ENCODE measurements around the gene OXLD1. TPM values are rescaled to one million over a fixed set of nuclear protein-coding genes. Genes with fewer than 3 reads are reported as not detected.

OXLD1 gene
- total RNA-seq, 1 experiment from 2014 or later, result 75.9 TPM

- peak; percentile 12 for ATAC-seq
- intact Hi-C loops (cut with micrococcal nuclease), result no loop called here
- Histone ChIP-seq H4K20me1 (ENCODE audit: insufficient read depth) (no peaks in the 10 kb centered on the region), H3K79me2 (ENCODE audit: insufficient read depth, low read length) (peaks cover 34% of the 10 kb centered on the region), H3K9me2 (ENCODE audit: insufficient read depth) (no peaks in the 10 kb centered on the region), H3K36me3 (ENCODE audit: control insufficient read depth in 1 of 2, insufficient read depth in 2 of 2, low read length in 2 of 2) (peaks cover 3 to 5% of the 10 kb centered on the region in 2 experiments; a peak in 3 of 4 replicates), H3K27ac (ENCODE audit: low read depth, low read length) (peak overlapping the region; percentile 96), H3K4me1 (ENCODE audit: control insufficient read depth in 1 of 2, insufficient read depth in 2 of 2, low read length in 2 of 2) (peaks cover 32 to 41% of the 10 kb centered on the region in 2 experiments), H3K27me3 (ENCODE audit: insufficient read depth, low read length) (no peaks in the 10 kb centered on the region), H3K9ac (ENCODE audit: low read length) (peak overlapping the region; percentile 93), H3K4me2 (ENCODE audit: low read length) (peak overlapping the region; percentile 100), H3K9me3 (ENCODE audit: control insufficient read depth in 1 of 2, insufficient read depth in 1 of 2, low read depth in 1 of 2, low read length in 2 of 2) (no peaks in the 10 kb centered on the region), H2AFZ (ENCODE audit: low read depth, low read length, poor library complexity, severe bottlenecking) (no peak overlapping the region), H3K4me3 (replicated peaks in 1 of 2; ENCODE audit: low read depth in 1 of 2, low read length in 2 of 2) (peak overlapping the region; percentile 66 to 96)
- ChIA-PET RAD21 (ENCODE audit: low non-redundant PET in 1 of 2, low total read pairs in 2 of 2, uncharacterized antibody in 2 of 2, unreplicated experiment in 2 of 2) (no interaction called here), POLR2A (interaction anchor here (0.8 to 1.9 kb wide), 6 partner anchors 9 to 214 kb away, joined by 3 to 5 read pairs (median 3); partner anchors contain the start of genes ARL16, HGS, MAFG and MRPL12), CTCF (interaction anchor here (1.0 to 1.5 kb wide), 2 partner anchors 8 to 13 kb away, joined by 3 to 8 read pairs; no protein-coding TSS in a partner anchor)
- DNase-seq (ENCODE audit: low read depth, low spot score), result no peak
- BruUV-seq (replicated peaks), result no TSS peak
- TF ChIP-seq SP1 (IDR thresholded peaks at IDR 0.05; ENCODE audit: low read depth) (no peak), POLR2A (IDR thresholded peaks at IDR 0.05; ENCODE audit: borderline replicate concordance, extremely low read depth, insufficient read depth, insufficient read length) (no peak), EZH2phosphoT487 (IDR thresholded peaks at IDR 0.05; ENCODE audit: borderline replicate concordance) (no peak), TCF7L2 (IDR thresholded peaks at IDR 0.05; ENCODE audit: borderline replicate concordance, extremely low read depth, insufficient read depth, insufficient read length) (no peak), RAD21 (IDR thresholded peaks at IDR 0.05; ENCODE audit: low read depth) (no peak)
Observed at GRCh38 chr17:81713556-81714411, 47.4 kb upstream of the OXLD1 start.

- DNase-seq (ENCODE audit: low read depth, low spot score) (no peak), ATAC-seq (no peak)
- peaks cover 32 to 48% of the 10 kb centered on the region in 2 experiments for H3K4me1 ChIP-seq (ENCODE audit: control insufficient read depth in 1 of 2, insufficient read depth in 2 of 2, low read length in 2 of 2)
- ChIA-PET RAD21 (ENCODE audit: low non-redundant PET in 1 of 2, low total read pairs in 2 of 2, uncharacterized antibody in 2 of 2, unreplicated experiment in 2 of 2) (interaction anchor here in 1 of 2 experiments (1.2 kb wide), 1 partner anchor 9 kb away, joined by 4 read pairs; no protein-coding TSS in a partner anchor), CTCF (interaction anchor here (1.5 kb wide), 1 partner anchor 9 kb away, joined by 8 read pairs; no protein-coding TSS in a partner anchor), POLR2A (interaction anchor here (0.8 to 1.9 kb wide), 5 partner anchors 9 to 215 kb away, joined by 3 to 5 read pairs (median 3); partner anchors contain the start of genes MAFG and MRPL12)
- peak overlapping the region; percentile 96 for H3K27ac ChIP-seq (ENCODE audit: low read depth, low read length)
- H3K36me3 ChIP-seq (ENCODE audit: control insufficient read depth in 1 of 2, insufficient read depth in 2 of 2, low read length in 2 of 2), result peaks cover 4 to 5% of the 10 kb centered on the region in 2 experiments; a peak in 3 of 4 replicates
- peak overlapping the region; percentile 100 for H3K4me2 ChIP-seq (ENCODE audit: low read length)
- intact Hi-C loops (cut with micrococcal nuclease), result no loop called here
- BruUV-seq (replicated peaks), result TSS peak; percentile 10
- peak overlapping the region; percentile 66 to 96 for H3K4me3 ChIP-seq (replicated peaks in 1 of 2; ENCODE audit: low read depth in 1 of 2, low read length in 2 of 2)
- H4K20me1 ChIP-seq (ENCODE audit: insufficient read depth), result no peaks in the 10 kb centered on the region
- H3K79me2 ChIP-seq (ENCODE audit: insufficient read depth, low read length), result peaks cover 34% of the 10 kb centered on the region
- no peaks in the 10 kb centered on the region for H3K9me3 ChIP-seq (ENCODE audit: control insufficient read depth in 1 of 2, insufficient read depth in 1 of 2, low read depth in 1 of 2, low read length in 2 of 2)
- TF ChIP-seq MAX (IDR thresholded peaks at IDR 0.05) (0 out of 2 replicates have a peak, but pooled peaks have one; percentile 37), ELF1 (IDR thresholded peaks at IDR 0.05; ENCODE audit: borderline replicate concordance, low read depth) (no peak)
- no peaks in the 10 kb centered on the region for H3K9me2 ChIP-seq (ENCODE audit: insufficient read depth)
- H3K27me3 ChIP-seq (ENCODE audit: insufficient read depth, low read length), result no peaks in the 10 kb centered on the region
- peak overlapping the region; percentile 93 for H3K9ac ChIP-seq (ENCODE audit: low read length)
- no peak overlapping the region for H2AFZ ChIP-seq (ENCODE audit: low read depth, low read length, poor library complexity, severe bottlenecking)
Observed at GRCh38 chr17:81713004-81713555, 46.7 kb upstream of the OXLD1 start.

All from HCT116 (cell line).